Kidney (tissue), 14 donors: Measurements from ENCODE around the gene ADAMTS3. TPM values are rescaled to one million over a fixed set of nuclear protein-coding genes. Genes with fewer than 3 reads are reported as not detected.

Experiments
- DNase-seq, 5 donors: peaks; one replicate each; pipeline ENCODE4 v3.0.0-alpha.2; 2013 to 2020
- FAIRE-seq: peaks from 2 replicates; lab custom pipeline; 2012; peaks lifted over from hg19 to GRCh38; lab: Jason Lieb, UNC
- H3K27ac ChIP-seq, 2 donors: one replicate each; pipeline ENCODE4 v1.7.0; 2013; ENCODE audit warnings: low read depth in 2 of 2, low read length in 2 of 2, inconsistent platforms in 1 of 2
- H3K27me3 ChIP-seq: one replicate; pipeline ENCODE4 v1.7.1; 2013; ENCODE audit warnings: low read length, inconsistent platforms; ENCODE audit not compliant: control insufficient read depth, insufficient read depth
- H3K36me3 ChIP-seq, 3 donors: one replicate each; pipeline versions ENCODE4 v1.7.0 to v1.7.1; 2013; ENCODE audit warnings: low read length in 3 of 3, control low read depth in 1 of 3, inconsistent platforms in 1 of 3; ENCODE audit not compliant: insufficient read depth in 3 of 3, control insufficient read depth in 2 of 3
- H3K4me1 ChIP-seq, 3 donors: one replicate each; pipeline versions ENCODE4 v1.7.0 to v1.7.1; 2013; ENCODE audit warnings: low read length in 3 of 3, inconsistent platforms in 1 of 3, low read depth in 1 of 3; ENCODE audit not compliant: control insufficient read depth in 2 of 3, insufficient read depth in 2 of 3
- H3K4me3 ChIP-seq, 3 donors: one replicate each; pipeline versions ENCODE4 v1.7.0 to v1.8.1; 2013; ENCODE audit warnings: low read length in 3 of 3, control low read depth in 1 of 3, inconsistent platforms in 1 of 3
- H3K9ac ChIP-seq, 3 donors: one replicate each; pipeline versions ENCODE4 v1.7.0 to v1.7.1; 2013; ENCODE audit warnings: low read length in 3 of 3, control low read depth in 1 of 3, inconsistent platforms in 1 of 3
- H3K9me3 ChIP-seq, 3 donors: one replicate each; pipeline versions ENCODE4 v1.7.0 to v1.7.1; 2013; ENCODE audit warnings: low read length in 3 of 3, control low read depth in 1 of 3, inconsistent platforms in 1 of 3; ENCODE audit not compliant: control insufficient read depth in 2 of 3, insufficient read depth in 1 of 3
- intact Hi-C: fragments of 100-400 bp; cut with DNase I; formaldehyde crosslinking; loops from one replicate; pipeline ENCODE4 v1.11.1; 2022
- polyA plus RNA-seq: library from polyadenylated mRNA; stranded (reverse); fragments of 350-450 nt; fragmentation: Illumina TruSeq; extraction: RNeasy Lipid Tissue Mini Kit (QIAGEN cat#74804); gene quantifications from one replicate; pipeline ENCODE4 v1.2.3, GENCODE V29; 2014; ENCODE audit warnings: low read depth, low replicate concordance; ENCODE audit not compliant: insufficient read depth
- total RNA-seq: library from RNA; stranded (reverse); fragmentation: NEBNext Ultra II Directional; extraction: Animal tissue kit (Norgen Biotek cat#: 25700); gene quantifications from one replicate; pipeline ENCODE4 v1.2.1, GENCODE V29; 2021
- TF ChIP-seq, protein P1 (sequence below): IDR thresholded peaks from 3 replicates; pipeline ENCODE4 v1.5.1; 2012; ENCODE audit warnings: mild to moderate bottlenecking, moderate library complexity, borderline replicate concordance; ENCODE audit not compliant: insufficient read depth; ENCODE audit errors: extremely low read depth
- donor health status: control.
- donor health status: control.
- donor health status: control.
- donor health status: control.
- donor health status: control.
- donor health status: DM: yes; HTN: yes; CAD: no.
- donor health status: Normal renal cell carcinoma (clear cell type).

Gene ADAMTS3
- total and polyA plus RNA-seq, 2 donors from 2014 or later: 0.56 to 4.2 TPM

DNA sequence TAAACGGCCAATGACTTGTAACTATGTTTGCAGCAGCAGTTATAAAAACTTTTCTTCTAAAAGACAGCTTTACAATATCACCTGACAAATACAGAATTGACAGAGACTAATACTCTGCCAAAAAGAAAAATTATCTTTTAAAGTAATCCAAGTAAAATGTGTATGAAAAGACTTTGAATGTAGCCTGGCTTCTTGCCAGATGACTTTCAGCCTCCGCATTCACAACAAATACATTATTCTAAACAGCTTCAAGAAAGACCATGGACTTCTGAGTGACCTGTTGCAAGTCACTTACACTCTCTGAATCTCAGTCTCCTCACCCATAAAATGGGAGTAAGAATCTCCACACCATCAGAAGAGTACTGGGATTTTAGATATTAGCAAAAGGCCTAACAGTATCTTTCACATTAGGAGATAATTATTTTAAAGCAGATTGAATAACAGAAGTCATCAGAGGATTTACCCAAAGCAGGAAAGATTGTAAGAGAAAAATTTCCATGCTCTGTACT is 2.5 kb downstream of the ADAMTS3 start:
- FAIRE-seq: no peak
- DNase-seq: no peak
- intact Hi-C loops: no loop called here
- Histone ChIP-seq H3K4me1 (no peaks in the 10 kb centered on the region), H3K27ac (no peak overlapping the region), H3K9ac (no peak overlapping the region), H3K36me3 (no peaks in the 10 kb centered on the region), H3K27me3 (no peaks in the 10 kb centered on the region), H3K4me3 (no peak overlapping the region), H3K9me3 (no peaks in the 10 kb centered on the region)
- TF ChIP-seq, protein P1, sequence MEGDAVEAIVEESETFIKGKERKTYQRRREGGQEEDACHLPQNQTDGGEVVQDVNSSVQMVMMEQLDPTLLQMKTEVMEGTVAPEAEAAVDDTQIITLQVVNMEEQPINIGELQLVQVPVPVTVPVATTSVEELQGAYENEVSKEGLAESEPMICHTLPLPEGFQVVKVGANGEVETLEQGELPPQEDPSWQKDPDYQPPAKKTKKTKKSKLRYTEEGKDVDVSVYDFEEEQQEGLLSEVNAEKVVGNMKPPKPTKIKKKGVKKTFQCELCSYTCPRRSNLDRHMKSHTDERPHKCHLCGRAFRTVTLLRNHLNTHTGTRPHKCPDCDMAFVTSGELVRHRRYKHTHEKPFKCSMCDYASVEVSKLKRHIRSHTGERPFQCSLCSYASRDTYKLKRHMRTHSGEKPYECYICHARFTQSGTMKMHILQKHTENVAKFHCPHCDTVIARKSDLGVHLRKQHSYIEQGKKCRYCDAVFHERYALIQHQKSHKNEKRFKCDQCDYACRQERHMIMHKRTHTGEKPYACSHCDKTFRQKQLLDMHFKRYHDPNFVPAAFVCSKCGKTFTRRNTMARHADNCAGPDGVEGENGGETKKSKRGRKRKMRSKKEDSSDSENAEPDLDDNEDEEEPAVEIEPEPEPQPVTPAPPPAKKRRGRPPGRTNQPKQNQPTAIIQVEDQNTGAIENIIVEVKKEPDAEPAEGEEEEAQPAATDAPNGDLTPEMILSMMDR: no peak

DNA sequence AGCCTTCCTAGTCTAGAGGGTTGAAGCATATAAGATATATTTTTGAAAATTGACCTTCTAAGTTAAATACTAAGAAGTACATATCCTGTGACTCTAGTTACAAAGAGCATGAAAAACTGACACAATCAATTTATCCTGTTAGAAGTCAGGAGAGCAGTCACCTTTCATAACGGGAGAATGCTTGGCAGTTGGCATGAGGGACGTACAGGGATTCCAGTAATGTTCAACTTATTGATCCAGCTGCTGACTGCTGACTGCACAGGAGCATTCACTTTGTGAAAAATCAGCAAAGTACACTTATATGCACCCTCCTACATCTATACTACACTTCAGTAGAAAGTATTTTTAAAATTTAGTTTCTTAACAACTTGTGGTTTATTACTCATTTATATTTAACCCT is 4.2 kb downstream of the ADAMTS3 start:
- DNase-seq: no peak
- FAIRE-seq: no peak
- intact Hi-C loops: no loop called here

DNA sequence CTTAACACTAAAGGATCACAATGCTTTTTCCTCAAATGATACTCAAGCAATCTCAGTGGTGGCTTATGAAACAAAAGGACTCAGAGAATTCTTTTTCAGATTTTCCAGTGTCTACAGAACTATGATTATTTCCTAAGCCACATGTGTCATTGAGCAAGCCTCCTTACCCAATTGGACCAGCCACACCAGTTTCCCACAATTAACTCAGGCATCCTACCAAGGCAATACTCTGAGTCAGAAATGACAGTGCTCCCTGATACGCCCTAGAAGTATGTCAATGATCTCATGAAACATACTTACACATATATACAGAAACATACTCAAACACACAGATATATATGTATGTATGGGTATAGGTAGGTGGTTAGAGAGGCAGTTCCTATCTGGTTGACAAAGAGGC is 4.8 kb downstream of the ADAMTS3 start:
- Histone ChIP-seq H3K4me1 (no peaks in the 10 kb centered on the region), H3K9me3 (no peaks in the 10 kb centered on the region), H3K27ac (no peak overlapping the region), H3K9ac (no peak overlapping the region), H3K4me3 (no peak overlapping the region), H3K36me3 (no peaks in the 10 kb centered on the region), H3K27me3 (no peaks in the 10 kb centered on the region)
- intact Hi-C loops: no loop called here
- TF ChIP-seq, protein P1: no peak
- no peak for DNase-seq
- no peak for FAIRE-seq

More for the DNA sequence above, 4.2 kb downstream of the ADAMTS3 start:
- TF ChIP-seq, protein P1: no peak
- H3K36me3 ChIP-seq: no peaks in the 10 kb centered on the region
- no peaks in the 10 kb centered on the region for H3K27me3 ChIP-seq
- no peaks in the 10 kb centered on the region for H3K4me1 ChIP-seq
- no peak overlapping the region for H3K27ac ChIP-seq
- H3K9me3 ChIP-seq: no peaks in the 10 kb centered on the region
- no peak overlapping the region for H3K9ac ChIP-seq
- no peak overlapping the region for H3K4me3 ChIP-seq

DNA sequence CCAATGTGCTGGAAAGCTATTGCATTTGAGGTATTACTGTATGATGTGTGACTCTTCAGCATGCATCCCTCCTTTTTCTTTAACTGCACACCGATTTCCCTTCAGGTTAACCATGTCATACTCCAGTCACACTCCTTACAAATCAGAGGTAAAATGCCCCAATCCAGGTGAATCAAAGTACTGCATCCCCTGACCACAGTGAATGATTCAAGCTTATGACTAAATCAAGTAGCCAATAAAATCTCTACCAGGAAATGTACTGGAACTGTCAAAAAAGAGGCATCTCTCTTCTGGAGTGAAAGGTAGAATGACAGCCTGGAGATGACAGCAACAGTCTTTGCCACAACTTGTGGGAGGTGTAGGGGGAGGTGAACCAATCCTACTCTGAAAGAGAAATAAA is 10.4 kb downstream of the ADAMTS3 start:
- Histone ChIP-seq H3K9ac (no peak overlapping the region), H3K9me3 (no peaks in the 10 kb centered on the region), H3K27ac (no peak overlapping the region), H3K4me1 (no peaks in the 10 kb centered on the region), H3K4me3 (no peak overlapping the region), H3K36me3 (no peaks in the 10 kb centered on the region), H3K27me3 (no peaks in the 10 kb centered on the region)
- FAIRE-seq: no peak
- intact Hi-C loops: no loop called here
- DNase-seq: no peak
- TF ChIP-seq, protein P1: no peak
